DND-41 (cell line): ENCODE measurements around the gene RBM39.

Experiments
- ATAC-seq: fragments of 200-7000 bp; cut with Tn5 transposase; 3 replicates; pipeline ENCODE4 v1.9.1; 2021; ENCODE audit warnings: low read depth; ENCODE audit not compliant: insufficient read depth
- DNase-seq: peaks from one replicate; pipeline ENCODE4 v3.0.0-alpha.2; 2020
- H2AFZ ChIP-seq: 2 replicates; pipeline ENCODE4 v1.6.0; 2012; ENCODE audit warnings: low read depth, low read length
- H3K27ac ChIP-seq: 2 replicates; pipeline ENCODE4 v1.5.1; 2012; ENCODE audit warnings: low read length, inconsistent platforms
- H3K27me3 ChIP-seq: fragments of 200-600 bp; sonication (generic); 2 replicates; pipeline ENCODE4 v1.6.0; 2012; ENCODE audit warnings: low read length, mild to moderate bottlenecking, inconsistent platforms; ENCODE audit not compliant: insufficient read depth, poor library complexity
- H3K36me3 ChIP-seq: 2 replicates; pipeline ENCODE4 v1.5.1; 2012; ENCODE audit warnings: low read length, inconsistent platforms; ENCODE audit not compliant: insufficient read depth
- H3K4me1 ChIP-seq: 2 replicates; pipeline ENCODE4 v1.5.1; 2012; ENCODE audit warnings: mild to moderate bottlenecking, low read length; ENCODE audit not compliant: insufficient read depth
- H3K4me2 ChIP-seq: 2 replicates; pipeline ENCODE4 v1.6.0; 2012; ENCODE audit warnings: mild to moderate bottlenecking, moderate library complexity, low read length, inconsistent platforms; ENCODE audit not compliant: insufficient read depth
- H3K4me3 ChIP-seq, 2 experiments: fragments of 200-600 bp in 1 of 2; shearing (Covaris generic) in 1 of 2; 2 replicates each; pipeline ENCODE4 v1.5.1; 2012 to 2016; ENCODE audit warnings: inconsistent platforms in 2 of 2, low read length in 2 of 2, mild to moderate bottlenecking in 2 of 2, low read depth in 1 of 2, moderate library complexity in 1 of 2
- H3K79me2 ChIP-seq: 2 replicates; pipeline ENCODE4 v1.6.0; 2012; ENCODE audit warnings: low read length, inconsistent platforms; ENCODE audit not compliant: insufficient read depth
- H3K9ac ChIP-seq: 2 replicates; pipeline ENCODE4 v1.6.0; 2012; ENCODE audit warnings: low read depth, mild to moderate bottlenecking, inconsistent platforms, low read length, moderate library complexity
- H3K9me3 ChIP-seq: 2 replicates; pipeline ENCODE4 v1.5.1; 2012; ENCODE audit warnings: low read length, moderate library complexity, mild to moderate bottlenecking, inconsistent platforms; ENCODE audit not compliant: insufficient read depth, severe bottlenecking
- H4K20me1 ChIP-seq: 2 replicates; pipeline ENCODE4 v1.6.0; 2012; ENCODE audit warnings: low read length; ENCODE audit not compliant: insufficient read depth
- EZH2 ChIP-seq: IDR thresholded peaks from 3 replicates; pipeline ENCODE4 v1.6.1; 2012; ENCODE audit warnings: borderline replicate concordance, low read depth, mild to moderate bottlenecking, moderate library complexity, low read length, inconsistent platforms; ENCODE audit not compliant: severe bottlenecking
- TF ChIP-seq, protein P1 (sequence below): IDR thresholded peaks from 2 replicates; pipeline ENCODE4 v1.5.1; 2012; ENCODE audit warnings: borderline replicate concordance, low read length, moderate library complexity, mild to moderate bottlenecking; ENCODE audit not compliant: poor library complexity, severe bottlenecking; ENCODE audit errors: extremely low read depth

RBM39 gene

DNA sequence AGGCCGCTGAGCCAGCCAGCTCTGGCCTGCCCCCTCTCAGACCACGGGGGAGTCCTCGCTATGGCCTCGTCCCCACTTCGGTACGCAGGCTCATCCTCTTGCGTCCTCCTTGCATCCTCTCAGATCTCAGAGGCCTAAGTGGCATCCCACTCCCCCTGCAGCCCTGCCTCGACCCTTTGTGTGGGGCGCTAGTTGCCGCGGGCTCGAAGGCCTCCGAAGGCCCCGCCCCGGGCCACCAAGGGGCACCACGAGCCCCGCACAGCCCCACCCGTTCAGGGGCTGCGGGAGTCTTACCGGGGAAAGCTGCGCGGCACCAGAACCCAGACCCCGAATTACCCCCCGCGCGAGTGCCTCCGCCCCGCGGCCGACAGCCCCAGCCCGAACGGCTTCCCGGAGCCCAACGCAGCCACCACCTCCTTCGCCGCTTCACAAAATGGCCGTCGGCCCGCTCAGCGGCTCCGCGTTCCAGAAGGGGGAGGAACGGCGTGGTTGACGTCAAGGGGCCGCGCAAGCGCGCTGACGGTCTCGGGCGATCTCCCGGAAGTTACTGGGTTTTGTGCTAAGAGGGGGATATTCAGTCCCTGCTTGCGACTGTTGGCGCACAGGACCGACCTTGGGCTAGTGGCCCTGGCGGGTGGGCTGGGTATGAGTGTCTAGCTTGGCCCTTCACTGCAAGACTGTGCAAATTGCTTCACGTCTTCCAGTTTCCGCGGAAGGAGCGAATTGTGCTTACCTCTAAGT, 77.4 kb downstream of the RBM39 start, which contains the start of the genes CPNE1 and RBM12:
Gene CPNE1 (minus strand): TSS at position 435 of the 741 bp plus-strand sequence. CDS start 31,977 bp downstream, outside the sequence.
Gene RBM12 (minus strand): TSS at position 435 of the 741 bp plus-strand sequence. CDS start 9,578 bp downstream, outside the sequence.
- ATAC-seq = peak; percentile 90
- H2AFZ ChIP-seq = peak within 1 kb of the TSS; percentile 88
- TF ChIP-seq, protein P1, sequence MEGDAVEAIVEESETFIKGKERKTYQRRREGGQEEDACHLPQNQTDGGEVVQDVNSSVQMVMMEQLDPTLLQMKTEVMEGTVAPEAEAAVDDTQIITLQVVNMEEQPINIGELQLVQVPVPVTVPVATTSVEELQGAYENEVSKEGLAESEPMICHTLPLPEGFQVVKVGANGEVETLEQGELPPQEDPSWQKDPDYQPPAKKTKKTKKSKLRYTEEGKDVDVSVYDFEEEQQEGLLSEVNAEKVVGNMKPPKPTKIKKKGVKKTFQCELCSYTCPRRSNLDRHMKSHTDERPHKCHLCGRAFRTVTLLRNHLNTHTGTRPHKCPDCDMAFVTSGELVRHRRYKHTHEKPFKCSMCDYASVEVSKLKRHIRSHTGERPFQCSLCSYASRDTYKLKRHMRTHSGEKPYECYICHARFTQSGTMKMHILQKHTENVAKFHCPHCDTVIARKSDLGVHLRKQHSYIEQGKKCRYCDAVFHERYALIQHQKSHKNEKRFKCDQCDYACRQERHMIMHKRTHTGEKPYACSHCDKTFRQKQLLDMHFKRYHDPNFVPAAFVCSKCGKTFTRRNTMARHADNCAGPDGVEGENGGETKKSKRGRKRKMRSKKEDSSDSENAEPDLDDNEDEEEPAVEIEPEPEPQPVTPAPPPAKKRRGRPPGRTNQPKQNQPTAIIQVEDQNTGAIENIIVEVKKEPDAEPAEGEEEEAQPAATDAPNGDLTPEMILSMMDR = no peak
- TF ChIP-seq EZH2 = no peak
- peaks cover 46% of the 10 kb centered on the region for H3K4me1 ChIP-seq
- no peaks in the 10 kb centered on the region for H3K27me3 ChIP-seq
- peaks cover 54% of the 10 kb centered on the region for H3K79me2 ChIP-seq
- H3K4me3 ChIP-seq = peak within 1 kb of the TSS; percentile 73 to 88
- peak within 1 kb of the TSS; percentile 91 for H3K4me2 ChIP-seq
- no peaks in the 10 kb centered on the region for H3K9me3 ChIP-seq
- peak within 1 kb of the TSS; percentile 93 for H3K9ac ChIP-seq
- H3K27ac ChIP-seq = peak within 1 kb of the TSS; percentile 90
- peaks cover 14% of the 10 kb centered on the region for H3K36me3 ChIP-seq
- peak; percentile 96 for DNase-seq
- H4K20me1 ChIP-seq = peaks cover 47% of the 10 kb centered on the region

DNA sequence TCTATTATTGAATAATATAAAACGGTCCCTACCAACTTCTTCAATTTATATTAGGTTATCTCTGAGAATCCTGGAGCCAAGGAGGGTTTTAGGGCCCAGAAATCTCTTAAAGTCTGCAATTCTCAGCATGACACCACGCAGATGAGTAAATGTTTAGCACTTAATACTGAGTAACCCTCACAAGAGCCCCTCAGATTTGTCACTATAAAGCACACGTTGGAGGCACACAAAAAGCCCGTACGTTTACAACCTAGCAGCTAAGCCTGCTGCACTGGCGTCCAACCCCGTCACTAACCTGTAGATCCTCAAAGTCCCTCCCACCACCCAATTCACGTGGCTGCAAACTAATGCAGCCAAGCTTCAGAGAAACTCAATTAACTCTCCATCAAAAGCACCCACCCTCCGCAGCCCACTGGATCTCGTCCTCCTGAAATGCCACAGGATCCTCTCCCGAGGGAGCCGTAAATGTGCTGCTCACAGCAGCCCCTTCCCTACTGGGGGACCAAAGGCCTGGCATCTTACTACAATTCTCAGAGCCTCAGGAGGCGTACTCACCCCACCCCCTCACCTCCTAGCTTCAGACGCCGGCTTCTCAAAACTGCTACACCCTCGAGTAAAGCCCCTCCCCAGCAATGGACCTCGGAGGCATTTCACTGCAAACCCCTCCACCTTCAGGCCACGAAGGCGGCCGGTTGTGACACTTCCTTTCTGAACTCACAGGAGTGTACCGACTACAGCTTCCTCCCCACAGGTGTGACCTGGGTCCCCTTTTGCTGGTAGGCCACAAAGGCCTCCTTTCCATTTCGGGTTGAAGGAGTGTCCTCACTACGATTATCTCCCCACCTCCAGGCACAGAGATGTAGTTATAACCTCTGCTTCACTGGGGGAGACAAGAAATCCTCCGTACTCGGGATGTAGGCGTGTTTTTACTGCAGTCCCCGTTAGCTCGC, 78.3 kb downstream of the RBM39 start:
- H3K9ac ChIP-seq = peak overlapping the region; percentile 93
- H2AFZ ChIP-seq = peak overlapping the region; percentile 88
- H4K20me1 ChIP-seq = peaks cover 54% of the 10 kb centered on the region
- H3K27me3 ChIP-seq = no peaks in the 10 kb centered on the region
- H3K4me3 ChIP-seq = peak overlapping the region; percentile 73 to 88
- H3K27ac ChIP-seq = peak overlapping the region; percentile 90
- H3K36me3 ChIP-seq = peaks cover 6% of the 10 kb centered on the region
- ATAC-seq (peak; percentile 43), DNase-seq (peak; percentile 63)
- H3K4me2 ChIP-seq = peak overlapping the region; percentile 91
- no peaks in the 10 kb centered on the region for H3K9me3 ChIP-seq
- peaks cover 63% of the 10 kb centered on the region for H3K79me2 ChIP-seq
- TF ChIP-seq EZH2 = no peak
- TF ChIP-seq, protein P1 = peak; percentile 22
- H3K4me1 ChIP-seq = peaks cover 49% of the 10 kb centered on the region

DNA sequence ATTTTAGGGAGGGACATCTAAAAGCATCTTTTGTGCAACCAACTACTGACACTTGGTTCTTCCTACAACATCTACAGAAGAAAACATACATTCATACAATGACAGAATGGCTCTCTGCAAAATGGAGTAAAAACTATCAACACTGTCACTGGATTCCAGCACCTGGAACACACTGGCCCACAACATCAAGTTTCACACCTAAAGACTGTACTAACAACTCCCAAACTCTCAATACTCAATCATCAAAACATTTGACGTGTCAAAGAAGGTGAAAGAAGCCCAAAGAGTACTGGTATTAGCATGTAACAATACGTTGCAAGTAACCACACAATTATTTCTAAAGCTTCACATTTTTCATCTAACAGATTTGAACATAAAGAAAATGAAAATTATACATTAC, 79.5 kb downstream of the RBM39 start:
- Histone ChIP-seq H3K4me1 (peaks cover 51% of the 10 kb centered on the region), H3K9me3 (no peaks in the 10 kb centered on the region), H3K79me2 (peaks cover 75% of the 10 kb centered on the region), H3K27me3 (no peaks in the 10 kb centered on the region), H3K27ac (peak overlapping the region; percentile 90), H3K4me3 (peak overlapping the region; percentile 73 to 88; a peak in 3 of 4 replicates), H2AFZ (no peak overlapping the region), H3K4me2 (peak overlapping the region; percentile 91), H4K20me1 (peaks cover 64% of the 10 kb centered on the region), H3K9ac (peak overlapping the region; percentile 93), H3K36me3 (peaks cover 5% of the 10 kb centered on the region)
- DNase-seq (peak; percentile 2), ATAC-seq (no peak)
- no peak for TF ChIP-seq EZH2
- TF ChIP-seq, protein P1 = no peak
